ENCODE measurements around the gene TOMT.
"Not testable (repeated sequence)": the region's sequence is repeated elsewhere in the genome, so short reads cannot be mapped to it uniquely, and the experiment has no call there.

TOMT gene

GRCh38 chr11:72127923-72128322 is 22.2 kb downstream of the TOMT start:
- DNase-seq (ENCODE audit: low spot score): no peak

- no peak for DNase-seq (ENCODE audit: low spot score)
These were observed 23.7 kb downstream of the TOMT start for GRCh38 chr11:72129381-72129780.

- no peak for DNase-seq (ENCODE audit: low spot score)
These were observed 26.9 kb downstream of the TOMT start for GRCh38 chr11:72132646-72133045.

GRCh38 chr11:72135473-72135872 is 29.7 kb downstream of the TOMT start, which contains the start of gene FOLR3:
FOLR3 (plus strand) TSS chr11:72135725; CDS start chr11:72135953, 228 bp downstream.
- not testable (repeated sequence) for DNase-seq (ENCODE audit: low spot score)

- DNase-seq (ENCODE audit: low spot score): no peak
These were observed 30.4 kb downstream of the TOMT start for GRCh38 chr11:72135891-72136683.

- DNase-seq (ENCODE audit: low spot score): no peak
These were observed 31.0 kb downstream of the TOMT start for GRCh38 chr11:72136684-72137262.

- DNase-seq (ENCODE audit: low spot score): no peak
These were observed 33.2 kb downstream of the TOMT start for GRCh38 chr11:72138821-72139390.

GRCh38 chr11:72139500-72139899 is 33.8 kb downstream of the TOMT start:
- no peak for DNase-seq (ENCODE audit: low spot score)

GRCh38 chr11:72140661-72141060 is 34.9 kb downstream of the TOMT start:
- DNase-seq (ENCODE audit: low spot score): no peak

GRCh38 chr11:72141066-72141465 is 35.3 kb downstream of the TOMT start:
- no peak for DNase-seq (ENCODE audit: low spot score)

GRCh38 chr11:72142086-72142485 is 36.4 kb downstream of the TOMT start:
- not testable (repeated sequence) for DNase-seq (ENCODE audit: low spot score)

- not testable (repeated sequence) for DNase-seq (ENCODE audit: low spot score)
These were observed 36.8 kb downstream of the TOMT start for GRCh38 chr11:72142543-72142942.

GRCh38 chr11:72144807-72145565 is 39.3 kb downstream of the TOMT start:
- DNase-seq (ENCODE audit: low spot score): no peak

- DNase-seq (ENCODE audit: low spot score): no peak
These were observed 40.9 kb downstream of the TOMT start for GRCh38 chr11:72146625-72147024.

GRCh38 chr11:72150882-72151281 is 45.2 kb downstream of the TOMT start:
- DNase-seq (ENCODE audit: low spot score): no peak

- not testable (repeated sequence) for DNase-seq (ENCODE audit: low spot score)
These were observed 48.1 kb downstream of the TOMT start for GRCh38 chr11:72153874-72154273.

- no peak for DNase-seq (ENCODE audit: low spot score)
These were observed 49.1 kb downstream of the TOMT start for GRCh38 chr11:72154816-72155215.

GRCh38 chr11:72155751-72156150 is 50.0 kb downstream of the TOMT start:
- no peak for DNase-seq (ENCODE audit: low spot score)

GRCh38 chr11:72157131-72157530 is 51.4 kb downstream of the TOMT start:
- DNase-seq (ENCODE audit: low spot score): no peak
